NCI-H187 (cell line): ENCODE measurements around the gene KCNIP1.

Experiments used
- DNase-seq, 2 experiments: peaks; one replicate each; lab custom pipeline; 2025; lab: John Stamatoyannopoulos, UW

KCNIP1 gene

GRCh38 chr5:170503990-170504596 is at the start of gene KCNIP1:
Gene KCNIP1 (plus strand): TSS chr5:170504020.
- no peak for DNase-seq

- DNase-seq: no peak
Measured at GRCh38 chr5:170463426-170463825, 40.4 kb upstream of the KCNIP1 start.

GRCh38 chr5:170464280-170465127 is 39.3 kb upstream of the KCNIP1 start:
- DNase-seq: no peak

GRCh38 chr5:170466553-170466952 is 37.3 kb upstream of the KCNIP1 start:
- no peak for DNase-seq

GRCh38 chr5:170466988-170467707 is 36.7 kb upstream of the KCNIP1 start:
- DNase-seq: no peak

- no peak for DNase-seq
Measured at GRCh38 chr5:170468633-170469285, 35.1 kb upstream of the KCNIP1 start.

- DNase-seq: no peak
Measured at GRCh38 chr5:170469414-170469813, 34.4 kb upstream of the KCNIP1 start.

- DNase-seq: no peak
Measured at GRCh38 chr5:170470275-170470674, 33.5 kb upstream of the KCNIP1 start.

GRCh38 chr5:170470808-170471404 is 32.9 kb upstream of the KCNIP1 start:
- no peak for DNase-seq

- no peak for DNase-seq
Measured at GRCh38 chr5:170471551-170472178, 32.2 kb upstream of the KCNIP1 start.

GRCh38 chr5:170473642-170474041 is 30.2 kb upstream of the KCNIP1 start:
- no peak for DNase-seq

GRCh38 chr5:170474489-170475274 is 29.1 kb upstream of the KCNIP1 start:
- no peak for DNase-seq

- DNase-seq: no peak
Measured at GRCh38 chr5:170475294-170476000, 28.4 kb upstream of the KCNIP1 start.

GRCh38 chr5:170476704-170477103 is 27.1 kb upstream of the KCNIP1 start:
- no peak for DNase-seq

- no peak for DNase-seq
Measured at GRCh38 chr5:170477906-170478305, 25.9 kb upstream of the KCNIP1 start.

GRCh38 chr5:170478306-170478705 is 25.5 kb upstream of the KCNIP1 start:
- no peak for DNase-seq

GRCh38 chr5:170479484-170479883 is 24.3 kb upstream of the KCNIP1 start:
- no peak for DNase-seq

GRCh38 chr5:170480260-170480659 is 23.6 kb upstream of the KCNIP1 start:
- DNase-seq: no peak

GRCh38 chr5:170481849-170482248 is 22.0 kb upstream of the KCNIP1 start:
- no peak for DNase-seq

GRCh38 chr5:170482511-170482910 is 21.3 kb upstream of the KCNIP1 start:
- DNase-seq: no peak
